ENCODE measurements around the gene S100PBP. TPM values are rescaled to one million over a fixed set of nuclear protein-coding genes. Genes with fewer than 3 reads are reported as not detected.

S100PBP gene
- total and polyA plus RNA-seq, 9 of the 15 experiments (the other 6 are each of a cell fraction or from before 2014, with no cell fraction given), result 22.9 to 60.2 (median 32.9) TPM

DNA sequence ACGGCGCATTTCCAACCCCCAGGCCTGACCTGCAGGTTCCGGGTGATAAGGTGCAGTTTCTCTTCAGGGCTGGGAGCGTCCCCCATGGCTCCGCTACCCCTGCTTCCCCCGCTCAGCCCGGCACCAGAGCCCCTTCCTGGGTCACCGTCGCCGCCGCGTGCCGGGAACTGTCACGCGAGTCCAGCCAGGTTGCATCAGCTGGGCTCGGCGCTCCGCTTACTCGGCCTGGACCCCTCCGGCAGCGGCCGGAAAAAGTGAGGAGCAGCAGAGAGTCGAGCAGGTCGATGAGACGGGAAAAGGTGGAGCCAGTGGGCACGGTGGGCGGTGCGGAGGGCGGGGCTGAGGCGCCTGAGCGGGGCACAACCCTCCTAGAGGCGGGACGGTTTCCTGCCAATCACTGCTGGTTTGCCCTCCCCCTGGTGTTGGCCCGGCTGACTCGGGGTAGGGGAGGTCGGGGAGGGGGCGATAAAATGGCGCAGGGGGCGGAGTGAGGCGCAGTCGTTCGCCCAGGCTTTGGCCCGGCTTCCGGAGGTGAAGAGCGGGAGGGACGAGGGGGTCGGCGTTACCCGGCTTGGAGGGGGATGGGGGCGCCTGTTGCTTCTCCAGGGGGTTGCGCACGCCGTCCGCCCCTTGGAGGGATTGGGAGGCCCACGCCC is at the start of gene S100PBP, which contains the start of gene YARS1 (continued):
- TF ChIP-seq, protein P1, sequence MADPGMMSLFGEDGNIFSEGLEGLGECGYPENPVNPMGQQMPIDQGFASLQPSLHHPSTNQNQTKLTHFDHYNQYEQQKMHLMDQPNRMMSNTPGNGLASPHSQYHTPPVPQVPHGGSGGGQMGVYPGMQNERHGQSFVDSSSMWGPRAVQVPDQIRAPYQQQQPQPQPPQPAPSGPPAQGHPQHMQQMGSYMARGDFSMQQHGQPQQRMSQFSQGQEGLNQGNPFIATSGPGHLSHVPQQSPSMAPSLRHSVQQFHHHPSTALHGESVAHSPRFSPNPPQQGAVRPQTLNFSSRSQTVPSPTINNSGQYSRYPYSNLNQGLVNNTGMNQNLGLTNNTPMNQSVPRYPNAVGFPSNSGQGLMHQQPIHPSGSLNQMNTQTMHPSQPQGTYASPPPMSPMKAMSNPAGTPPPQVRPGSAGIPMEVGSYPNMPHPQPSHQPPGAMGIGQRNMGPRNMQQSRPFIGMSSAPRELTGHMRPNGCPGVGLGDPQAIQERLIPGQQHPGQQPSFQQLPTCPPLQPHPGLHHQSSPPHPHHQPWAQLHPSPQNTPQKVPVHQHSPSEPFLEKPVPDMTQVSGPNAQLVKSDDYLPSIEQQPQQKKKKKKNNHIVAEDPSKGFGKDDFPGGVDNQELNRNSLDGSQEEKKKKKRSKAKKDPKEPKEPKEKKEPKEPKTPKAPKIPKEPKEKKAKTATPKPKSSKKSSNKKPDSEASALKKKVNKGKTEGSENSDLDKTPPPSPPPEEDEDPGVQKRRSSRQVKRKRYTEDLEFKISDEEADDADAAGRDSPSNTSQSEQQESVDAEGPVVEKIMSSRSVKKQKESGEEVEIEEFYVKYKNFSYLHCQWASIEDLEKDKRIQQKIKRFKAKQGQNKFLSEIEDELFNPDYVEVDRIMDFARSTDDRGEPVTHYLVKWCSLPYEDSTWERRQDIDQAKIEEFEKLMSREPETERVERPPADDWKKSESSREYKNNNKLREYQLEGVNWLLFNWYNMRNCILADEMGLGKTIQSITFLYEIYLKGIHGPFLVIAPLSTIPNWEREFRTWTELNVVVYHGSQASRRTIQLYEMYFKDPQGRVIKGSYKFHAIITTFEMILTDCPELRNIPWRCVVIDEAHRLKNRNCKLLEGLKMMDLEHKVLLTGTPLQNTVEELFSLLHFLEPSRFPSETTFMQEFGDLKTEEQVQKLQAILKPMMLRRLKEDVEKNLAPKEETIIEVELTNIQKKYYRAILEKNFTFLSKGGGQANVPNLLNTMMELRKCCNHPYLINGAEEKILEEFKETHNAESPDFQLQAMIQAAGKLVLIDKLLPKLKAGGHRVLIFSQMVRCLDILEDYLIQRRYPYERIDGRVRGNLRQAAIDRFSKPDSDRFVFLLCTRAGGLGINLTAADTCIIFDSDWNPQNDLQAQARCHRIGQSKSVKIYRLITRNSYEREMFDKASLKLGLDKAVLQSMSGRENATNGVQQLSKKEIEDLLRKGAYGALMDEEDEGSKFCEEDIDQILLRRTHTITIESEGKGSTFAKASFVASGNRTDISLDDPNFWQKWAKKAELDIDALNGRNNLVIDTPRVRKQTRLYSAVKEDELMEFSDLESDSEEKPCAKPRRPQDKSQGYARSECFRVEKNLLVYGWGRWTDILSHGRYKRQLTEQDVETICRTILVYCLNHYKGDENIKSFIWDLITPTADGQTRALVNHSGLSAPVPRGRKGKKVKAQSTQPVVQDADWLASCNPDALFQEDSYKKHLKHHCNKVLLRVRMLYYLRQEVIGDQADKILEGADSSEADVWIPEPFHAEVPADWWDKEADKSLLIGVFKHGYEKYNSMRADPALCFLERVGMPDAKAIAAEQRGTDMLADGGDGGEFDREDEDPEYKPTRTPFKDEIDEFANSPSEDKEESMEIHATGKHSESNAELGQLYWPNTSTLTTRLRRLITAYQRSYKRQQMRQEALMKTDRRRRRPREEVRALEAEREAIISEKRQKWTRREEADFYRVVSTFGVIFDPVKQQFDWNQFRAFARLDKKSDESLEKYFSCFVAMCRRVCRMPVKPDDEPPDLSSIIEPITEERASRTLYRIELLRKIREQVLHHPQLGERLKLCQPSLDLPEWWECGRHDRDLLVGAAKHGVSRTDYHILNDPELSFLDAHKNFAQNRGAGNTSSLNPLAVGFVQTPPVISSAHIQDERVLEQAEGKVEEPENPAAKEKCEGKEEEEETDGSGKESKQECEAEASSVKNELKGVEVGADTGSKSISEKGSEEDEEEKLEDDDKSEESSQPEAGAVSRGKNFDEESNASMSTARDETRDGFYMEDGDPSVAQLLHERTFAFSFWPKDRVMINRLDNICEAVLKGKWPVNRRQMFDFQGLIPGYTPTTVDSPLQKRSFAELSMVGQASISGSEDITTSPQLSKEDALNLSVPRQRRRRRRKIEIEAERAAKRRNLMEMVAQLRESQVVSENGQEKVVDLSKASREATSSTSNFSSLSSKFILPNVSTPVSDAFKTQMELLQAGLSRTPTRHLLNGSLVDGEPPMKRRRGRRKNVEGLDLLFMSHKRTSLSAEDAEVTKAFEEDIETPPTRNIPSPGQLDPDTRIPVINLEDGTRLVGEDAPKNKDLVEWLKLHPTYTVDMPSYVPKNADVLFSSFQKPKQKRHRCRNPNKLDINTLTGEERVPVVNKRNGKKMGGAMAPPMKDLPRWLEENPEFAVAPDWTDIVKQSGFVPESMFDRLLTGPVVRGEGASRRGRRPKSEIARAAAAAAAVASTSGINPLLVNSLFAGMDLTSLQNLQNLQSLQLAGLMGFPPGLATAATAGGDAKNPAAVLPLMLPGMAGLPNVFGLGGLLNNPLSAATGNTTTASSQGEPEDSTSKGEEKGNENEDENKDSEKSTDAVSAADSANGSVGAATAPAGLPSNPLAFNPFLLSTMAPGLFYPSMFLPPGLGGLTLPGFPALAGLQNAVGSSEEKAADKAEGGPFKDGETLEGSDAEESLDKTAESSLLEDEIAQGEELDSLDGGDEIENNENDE (IDR thresholded peaks at IDR 0.05; ENCODE audit: low read depth, low read length), result peak; percentile 64
- no peak for TF ChIP-seq PYGO2 (tag; IDR thresholded peaks at IDR 0.05)
- peak; percentile 86 for TF ChIP-seq HNRNPK (IDR thresholded peaks at IDR 0.05; ENCODE audit: low read depth, low read length, poor library complexity, severe bottlenecking)
- TF ChIP-seq, protein P2, sequence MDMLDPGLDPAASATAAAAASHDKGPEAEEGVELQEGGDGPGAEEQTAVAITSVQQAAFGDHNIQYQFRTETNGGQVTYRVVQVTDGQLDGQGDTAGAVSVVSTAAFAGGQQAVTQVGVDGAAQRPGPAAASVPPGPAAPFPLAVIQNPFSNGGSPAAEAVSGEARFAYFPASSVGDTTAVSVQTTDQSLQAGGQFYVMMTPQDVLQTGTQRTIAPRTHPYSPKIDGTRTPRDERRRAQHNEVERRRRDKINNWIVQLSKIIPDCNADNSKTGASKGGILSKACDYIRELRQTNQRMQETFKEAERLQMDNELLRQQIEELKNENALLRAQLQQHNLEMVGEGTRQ (CRISPR knock-in tag; IDR thresholded peaks at IDR 0.05), result 0 out of 2 replicates have a peak, but pooled peaks have one; percentile 36
- TF ChIP-seq MEF2A (IDR thresholded peaks at IDR 0.05; ENCODE audit: control insufficient read depth, low read depth, low read length), result peak; percentile 56; the same call in 1 of the 2 replicates
- TF ChIP-seq ZNF384 (IDR thresholded peaks at IDR 0.05; ENCODE audit: low read depth, low read length), result peak; percentile 85
- TF ChIP-seq, protein P3, sequence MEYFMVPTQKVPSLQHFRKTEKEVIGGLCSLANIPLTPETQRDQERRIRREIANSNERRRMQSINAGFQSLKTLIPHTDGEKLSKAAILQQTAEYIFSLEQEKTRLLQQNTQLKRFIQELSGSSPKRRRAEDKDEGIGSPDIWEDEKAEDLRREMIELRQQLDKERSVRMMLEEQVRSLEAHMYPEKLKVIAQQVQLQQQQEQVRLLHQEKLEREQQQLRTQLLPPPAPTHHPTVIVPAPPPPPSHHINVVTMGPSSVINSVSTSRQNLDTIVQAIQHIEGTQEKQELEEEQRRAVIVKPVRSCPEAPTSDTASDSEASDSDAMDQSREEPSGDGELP (CRISPR knock-in tag; IDR thresholded peaks at IDR 0.05; ENCODE audit: borderline replicate concordance), result peak; percentile 100
- TF ChIP-seq, protein P4, sequence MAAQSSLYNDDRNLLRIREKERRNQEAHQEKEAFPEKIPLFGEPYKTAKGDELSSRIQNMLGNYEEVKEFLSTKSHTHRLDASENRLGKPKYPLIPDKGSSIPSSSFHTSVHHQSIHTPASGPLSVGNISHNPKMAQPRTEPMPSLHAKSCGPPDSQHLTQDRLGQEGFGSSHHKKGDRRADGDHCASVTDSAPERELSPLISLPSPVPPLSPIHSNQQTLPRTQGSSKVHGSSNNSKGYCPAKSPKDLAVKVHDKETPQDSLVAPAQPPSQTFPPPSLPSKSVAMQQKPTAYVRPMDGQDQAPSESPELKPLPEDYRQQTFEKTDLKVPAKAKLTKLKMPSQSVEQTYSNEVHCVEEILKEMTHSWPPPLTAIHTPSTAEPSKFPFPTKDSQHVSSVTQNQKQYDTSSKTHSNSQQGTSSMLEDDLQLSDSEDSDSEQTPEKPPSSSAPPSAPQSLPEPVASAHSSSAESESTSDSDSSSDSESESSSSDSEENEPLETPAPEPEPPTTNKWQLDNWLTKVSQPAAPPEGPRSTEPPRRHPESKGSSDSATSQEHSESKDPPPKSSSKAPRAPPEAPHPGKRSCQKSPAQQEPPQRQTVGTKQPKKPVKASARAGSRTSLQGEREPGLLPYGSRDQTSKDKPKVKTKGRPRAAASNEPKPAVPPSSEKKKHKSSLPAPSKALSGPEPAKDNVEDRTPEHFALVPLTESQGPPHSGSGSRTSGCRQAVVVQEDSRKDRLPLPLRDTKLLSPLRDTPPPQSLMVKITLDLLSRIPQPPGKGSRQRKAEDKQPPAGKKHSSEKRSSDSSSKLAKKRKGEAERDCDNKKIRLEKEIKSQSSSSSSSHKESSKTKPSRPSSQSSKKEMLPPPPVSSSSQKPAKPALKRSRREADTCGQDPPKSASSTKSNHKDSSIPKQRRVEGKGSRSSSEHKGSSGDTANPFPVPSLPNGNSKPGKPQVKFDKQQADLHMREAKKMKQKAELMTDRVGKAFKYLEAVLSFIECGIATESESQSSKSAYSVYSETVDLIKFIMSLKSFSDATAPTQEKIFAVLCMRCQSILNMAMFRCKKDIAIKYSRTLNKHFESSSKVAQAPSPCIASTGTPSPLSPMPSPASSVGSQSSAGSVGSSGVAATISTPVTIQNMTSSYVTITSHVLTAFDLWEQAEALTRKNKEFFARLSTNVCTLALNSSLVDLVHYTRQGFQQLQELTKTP (IDR thresholded peaks at IDR 0.05; ENCODE audit: low read depth in 1 of 2, partially characterized antibody in 2 of 2), result peak in 1 of 2 experiments; percentile 61

Data from K562 (cell line).